Measurements from ENCODE around the gene NYAP2.

NYAP2 gene

DNA sequence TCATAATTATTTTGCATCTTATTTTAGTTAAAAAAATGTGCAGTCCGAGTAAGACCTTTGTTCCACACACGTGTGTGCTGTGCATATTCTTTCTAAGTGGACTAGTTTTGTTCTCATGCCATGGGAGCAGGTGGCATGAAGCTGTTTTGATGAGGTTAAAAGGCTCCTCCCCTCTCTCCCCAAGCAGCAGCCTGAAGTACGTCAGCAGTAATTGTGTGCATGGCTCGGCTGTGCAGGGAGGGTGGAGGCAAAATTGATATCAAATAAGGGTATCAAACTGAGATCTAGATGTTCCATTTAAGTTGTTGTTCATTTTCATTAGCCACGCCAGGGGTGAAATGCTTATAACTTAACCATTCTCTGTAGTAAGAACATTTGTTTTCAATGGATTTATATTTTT lies at the start of gene NYAP2:
Gene NYAP2, plus strand, starts transcription at position 207 of the 400 bp plus-strand sequence. CDS start 9,171 bp downstream, outside the sequence.
- no peaks in the 10 kb centered on the region for H3K36me3 ChIP-seq (ENCODE audit: insufficient read depth, low read length)
- H3K9me3 ChIP-seq (ENCODE audit: control insufficient read depth, insufficient read depth, low read length): no peaks in the 10 kb centered on the region
- no peaks in the 10 kb centered on the region for H3K4me1 ChIP-seq (ENCODE audit: insufficient read depth, low read length)
- H3K9ac ChIP-seq (ENCODE audit: low read depth, low read length): no peak within 1 kb of the TSS

DNA sequence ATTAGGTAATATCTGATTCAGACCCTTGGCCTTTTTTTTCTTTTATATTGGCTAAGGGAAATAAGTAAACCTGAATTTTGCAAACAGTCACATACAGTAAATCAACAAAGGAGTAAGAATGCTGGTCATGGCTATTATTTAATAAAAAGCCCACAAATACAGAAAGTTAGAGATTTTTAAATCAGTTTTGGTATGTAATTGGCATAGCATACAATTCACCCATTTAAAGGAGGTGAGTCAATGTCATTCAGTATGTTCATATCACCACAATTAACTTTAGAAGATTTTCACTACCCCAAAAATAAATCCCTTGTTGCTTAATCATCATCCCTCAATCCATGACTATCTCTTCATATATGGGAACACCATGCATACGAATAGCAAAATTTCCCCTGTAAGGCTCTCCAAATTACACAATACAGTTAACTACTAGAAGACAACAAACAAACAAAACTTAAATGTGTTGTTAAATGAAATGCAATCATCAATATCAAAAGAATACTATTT lies 45.9 kb upstream of the NYAP2 start:
- H3K4me1 ChIP-seq (ENCODE audit: insufficient read depth, low read length): peaks cover 10% of the 10 kb centered on the region; the same call in 1 of the 2 replicates
- no peaks in the 10 kb centered on the region for H3K36me3 ChIP-seq (ENCODE audit: insufficient read depth, low read length)
- no peaks in the 10 kb centered on the region for H3K9me3 ChIP-seq (ENCODE audit: control insufficient read depth, insufficient read depth, low read length)
- no peak overlapping the region for H3K9ac ChIP-seq (ENCODE audit: low read depth, low read length)

DNA sequence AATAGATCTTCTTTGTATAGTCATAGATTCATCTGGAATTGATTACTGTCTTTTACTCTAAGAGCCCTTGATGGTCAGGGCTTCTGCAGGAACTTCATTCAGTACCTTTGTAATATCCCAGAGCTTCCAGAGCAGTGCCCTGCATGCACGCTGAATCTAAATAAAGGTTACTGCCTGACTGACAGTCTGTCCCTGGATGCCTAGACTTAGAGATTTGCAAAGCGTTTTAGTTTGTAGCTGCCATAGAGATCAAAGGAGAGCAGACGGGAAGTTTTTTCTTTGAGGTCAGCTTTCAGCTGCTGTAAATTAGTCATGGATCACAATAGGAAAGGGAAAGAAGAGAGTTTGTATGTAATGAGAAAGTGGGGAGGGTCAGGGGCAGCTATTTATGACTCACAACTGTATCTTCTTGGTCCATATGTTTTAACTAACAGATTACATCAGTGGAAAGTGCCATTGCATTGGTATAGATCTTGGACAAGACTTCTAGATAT lies 45.2 kb upstream of the NYAP2 start:
- Histone ChIP-seq H3K9ac (ENCODE audit: low read depth, low read length) (no peak overlapping the region), H3K4me1 (ENCODE audit: insufficient read depth, low read length) (peaks cover 10% of the 10 kb centered on the region; the same call in 1 of the 2 replicates), H3K9me3 (ENCODE audit: control insufficient read depth, insufficient read depth, low read length) (no peaks in the 10 kb centered on the region), H3K36me3 (ENCODE audit: insufficient read depth, low read length) (no peaks in the 10 kb centered on the region)

DNA sequence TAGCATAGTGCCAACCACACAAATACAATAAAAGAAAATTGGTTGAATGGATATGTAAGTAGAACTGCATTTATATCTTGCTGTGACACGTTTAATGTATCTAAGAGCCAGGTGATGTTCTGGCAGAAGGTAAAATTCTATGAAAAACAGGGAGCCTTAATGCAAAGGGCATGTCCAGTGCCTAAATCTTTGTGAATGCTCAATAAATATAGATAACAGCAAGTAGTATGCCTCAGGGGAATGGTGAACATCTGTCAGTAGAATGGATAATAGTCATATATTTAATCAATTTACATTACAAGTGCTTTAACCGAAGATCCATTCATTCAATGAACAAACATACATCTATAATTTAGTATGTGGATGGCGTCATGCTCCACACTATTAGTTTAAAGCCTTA lies 43.7 kb upstream of the NYAP2 start:
- no peaks in the 10 kb centered on the region for H3K36me3 ChIP-seq (ENCODE audit: insufficient read depth, low read length)
- H3K9me3 ChIP-seq (ENCODE audit: control insufficient read depth, insufficient read depth, low read length): no peaks in the 10 kb centered on the region
- peaks cover 10% of the 10 kb centered on the region; the same call in 1 of the 2 replicates for H3K4me1 ChIP-seq (ENCODE audit: insufficient read depth, low read length)
- H3K9ac ChIP-seq (ENCODE audit: low read depth, low read length): no peak overlapping the region

DNA sequence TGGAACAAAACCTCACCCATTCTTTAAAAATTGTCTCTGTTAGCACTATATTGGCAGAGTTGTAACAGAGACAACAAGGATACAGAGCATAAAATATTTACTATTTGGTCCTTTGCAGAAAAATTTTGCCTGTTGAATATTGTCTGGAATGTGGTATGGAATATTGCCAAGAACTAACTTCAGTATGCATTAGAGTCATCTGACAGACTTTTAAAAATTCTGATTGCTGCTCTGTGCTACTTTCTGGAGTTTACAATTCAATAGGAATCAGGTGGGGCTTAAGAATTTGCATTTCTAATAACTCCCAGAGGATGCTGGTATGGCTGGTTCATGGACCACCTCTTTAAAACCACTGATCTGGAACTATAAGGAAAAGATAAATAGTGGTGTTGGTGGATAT lies 32.8 kb upstream of the NYAP2 start:
- H3K9ac ChIP-seq (ENCODE audit: low read depth, low read length): no peak overlapping the region
- no peaks in the 10 kb centered on the region for H3K36me3 ChIP-seq (ENCODE audit: insufficient read depth, low read length)
- no peaks in the 10 kb centered on the region for H3K9me3 ChIP-seq (ENCODE audit: control insufficient read depth, insufficient read depth, low read length)
- peaks cover 6% of the 10 kb centered on the region; the same call in 1 of the 2 replicates for H3K4me1 ChIP-seq (ENCODE audit: insufficient read depth, low read length)

DNA sequence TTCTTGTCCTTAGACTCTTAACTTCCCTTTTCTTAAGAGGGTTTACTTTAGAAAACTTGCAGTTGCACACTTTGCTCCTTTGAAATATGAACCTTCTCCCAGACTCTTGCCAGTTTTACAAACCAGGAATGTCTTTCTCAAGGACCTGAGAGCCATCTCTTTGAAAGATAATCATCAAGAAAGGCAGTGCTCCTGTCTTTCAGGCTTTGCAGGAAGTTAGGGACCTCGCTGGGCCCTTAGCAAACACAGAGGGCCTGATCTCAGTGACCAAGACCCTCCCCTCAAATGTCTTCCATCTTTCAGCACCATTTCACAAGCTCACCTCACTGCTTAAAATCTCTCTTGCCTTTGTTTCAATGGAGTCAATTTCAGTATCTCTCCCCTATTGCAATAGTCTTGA lies 32.0 kb upstream of the NYAP2 start:
- Histone ChIP-seq H3K9me3 (ENCODE audit: control insufficient read depth, insufficient read depth, low read length) (no peaks in the 10 kb centered on the region), H3K9ac (ENCODE audit: low read depth, low read length) (no peak overlapping the region), H3K36me3 (ENCODE audit: insufficient read depth, low read length) (no peaks in the 10 kb centered on the region), H3K4me1 (ENCODE audit: insufficient read depth, low read length) (peaks cover 6% of the 10 kb centered on the region; the same call in 1 of the 2 replicates)

DNA sequence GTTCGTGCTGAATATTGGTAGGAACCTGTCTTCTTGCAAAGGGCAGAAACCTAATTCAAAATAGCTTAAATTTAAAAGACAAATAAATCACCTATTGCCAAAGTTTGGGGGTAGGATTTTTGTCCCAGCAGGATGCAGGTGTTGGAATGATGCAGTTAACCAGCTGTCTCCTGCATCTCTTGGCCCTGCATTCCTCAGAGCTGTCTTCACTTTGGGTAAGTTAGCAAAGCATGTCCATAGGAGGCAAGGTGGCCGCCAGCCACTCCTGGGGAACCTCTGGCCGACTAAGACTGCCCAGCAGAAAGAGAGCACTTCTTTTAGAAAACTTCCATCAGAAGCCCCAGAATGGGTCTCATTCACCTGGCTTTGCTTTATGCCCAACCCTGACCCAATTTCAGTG lies 20.5 kb upstream of the NYAP2 start:
- peaks cover 4% of the 10 kb centered on the region; the same call in 1 of the 2 replicates for H3K4me1 ChIP-seq (ENCODE audit: insufficient read depth, low read length)
- no peaks in the 10 kb centered on the region for H3K36me3 ChIP-seq (ENCODE audit: insufficient read depth, low read length)
- H3K9ac ChIP-seq (ENCODE audit: low read depth, low read length): no peak overlapping the region
- no peaks in the 10 kb centered on the region for H3K9me3 ChIP-seq (ENCODE audit: control insufficient read depth, insufficient read depth, low read length)

DNA sequence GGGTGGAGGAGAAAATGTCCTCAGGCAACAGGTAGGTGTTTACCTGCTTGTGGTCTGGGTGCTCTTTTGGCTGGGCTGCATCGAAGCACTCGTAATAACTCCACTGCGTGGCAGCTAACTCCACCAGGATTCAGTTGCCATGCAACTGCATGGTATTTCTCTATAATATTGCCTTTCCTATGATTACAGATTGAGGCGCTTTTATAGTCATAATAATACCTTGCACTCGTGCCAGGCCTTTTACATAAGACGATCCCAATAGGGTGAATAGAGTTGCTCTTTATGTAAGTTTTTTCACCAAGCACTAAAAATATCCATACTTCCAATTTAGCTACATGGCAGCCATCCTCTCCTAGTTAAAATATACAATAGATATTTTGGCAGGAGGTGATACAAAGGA lies 19.7 kb upstream of the NYAP2 start:
- Histone ChIP-seq H3K36me3 (ENCODE audit: insufficient read depth, low read length) (no peaks in the 10 kb centered on the region), H3K9me3 (ENCODE audit: control insufficient read depth, insufficient read depth, low read length) (no peaks in the 10 kb centered on the region), H3K9ac (ENCODE audit: low read depth, low read length) (no peak overlapping the region), H3K4me1 (ENCODE audit: insufficient read depth, low read length) (peaks cover 4% of the 10 kb centered on the region; the same call in 1 of the 2 replicates)

DNA sequence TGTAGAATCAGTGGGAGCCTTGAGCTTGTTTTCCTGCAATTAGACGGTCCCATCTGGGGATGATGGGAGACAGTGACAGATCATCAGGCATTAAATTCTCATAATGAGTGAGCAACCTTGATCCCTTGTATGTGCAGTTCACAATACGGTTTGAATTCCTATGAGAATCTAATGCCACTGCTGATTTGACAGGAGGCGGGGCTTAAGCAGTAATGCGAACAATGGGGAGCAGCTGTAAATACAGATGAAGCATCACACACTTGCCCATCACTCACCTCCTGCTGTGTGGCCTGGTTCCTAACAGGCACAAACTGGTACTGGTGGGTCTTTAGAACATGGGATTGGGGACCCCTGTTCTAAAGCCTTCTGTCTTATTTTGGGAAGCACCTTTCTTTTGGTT lies 17.9 kb upstream of the NYAP2 start:
- no peak overlapping the region for H3K9ac ChIP-seq (ENCODE audit: low read depth, low read length)
- H3K4me1 ChIP-seq (ENCODE audit: insufficient read depth, low read length): peaks cover 4% of the 10 kb centered on the region; the same call in 1 of the 2 replicates
- H3K9me3 ChIP-seq (ENCODE audit: control insufficient read depth, insufficient read depth, low read length): no peaks in the 10 kb centered on the region
- H3K36me3 ChIP-seq (ENCODE audit: insufficient read depth, low read length): no peaks in the 10 kb centered on the region

DNA sequence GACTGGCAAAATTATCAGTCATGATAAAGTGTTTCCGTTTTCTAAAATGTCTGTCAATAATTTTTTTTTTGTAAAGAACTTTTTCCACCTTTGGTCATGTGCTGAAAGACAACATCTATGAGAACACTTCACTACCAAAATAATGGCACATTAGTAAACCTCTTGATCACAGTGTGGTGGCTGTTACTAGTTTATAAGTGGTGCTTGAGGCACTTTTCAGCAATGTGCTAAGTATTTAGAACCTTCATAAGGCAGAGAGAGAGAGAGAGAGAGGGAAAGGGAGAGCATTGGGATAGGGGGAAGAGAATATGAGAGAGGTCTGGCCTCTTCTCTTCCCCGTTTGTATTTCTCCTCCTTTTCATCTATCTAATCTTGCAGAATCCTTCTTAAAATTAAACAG lies 1.1 kb upstream of the NYAP2 start:
- no peaks in the 10 kb centered on the region for H3K9me3 ChIP-seq (ENCODE audit: control insufficient read depth, insufficient read depth, low read length)
- no peaks in the 10 kb centered on the region for H3K4me1 ChIP-seq (ENCODE audit: insufficient read depth, low read length)
- no peaks in the 10 kb centered on the region for H3K36me3 ChIP-seq (ENCODE audit: insufficient read depth, low read length)
- no peak overlapping the region for H3K9ac ChIP-seq (ENCODE audit: low read depth, low read length)

DNA sequence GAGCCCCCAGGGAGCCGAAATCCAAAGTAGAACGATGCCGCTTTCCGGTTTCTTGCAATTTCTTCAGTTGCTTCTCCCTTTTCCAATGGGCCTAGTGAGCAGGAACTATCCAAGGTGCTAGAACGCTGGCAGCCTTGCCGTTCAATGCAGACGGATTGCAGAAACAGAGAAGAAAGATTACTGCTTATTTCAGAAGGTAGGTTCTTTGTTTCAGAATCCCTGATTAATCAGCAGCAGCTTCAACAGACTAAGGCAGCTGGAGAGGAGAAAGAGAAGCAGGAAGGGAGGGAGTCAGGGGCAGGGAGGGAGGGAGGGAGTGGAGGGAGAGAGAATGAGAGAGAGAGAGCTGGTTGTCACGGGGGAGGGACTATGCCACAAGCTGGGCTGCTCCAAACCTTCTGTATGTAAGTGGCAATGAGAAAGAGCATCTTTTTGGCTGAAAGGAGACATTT lies 576 bp downstream of the NYAP2 start:
- Histone ChIP-seq H3K4me1 (ENCODE audit: insufficient read depth, low read length) (no peaks in the 10 kb centered on the region), H3K9ac (ENCODE audit: low read depth, low read length) (no peak overlapping the region), H3K9me3 (ENCODE audit: control insufficient read depth, insufficient read depth, low read length) (no peaks in the 10 kb centered on the region), H3K36me3 (ENCODE audit: insufficient read depth, low read length) (no peaks in the 10 kb centered on the region)

DNA sequence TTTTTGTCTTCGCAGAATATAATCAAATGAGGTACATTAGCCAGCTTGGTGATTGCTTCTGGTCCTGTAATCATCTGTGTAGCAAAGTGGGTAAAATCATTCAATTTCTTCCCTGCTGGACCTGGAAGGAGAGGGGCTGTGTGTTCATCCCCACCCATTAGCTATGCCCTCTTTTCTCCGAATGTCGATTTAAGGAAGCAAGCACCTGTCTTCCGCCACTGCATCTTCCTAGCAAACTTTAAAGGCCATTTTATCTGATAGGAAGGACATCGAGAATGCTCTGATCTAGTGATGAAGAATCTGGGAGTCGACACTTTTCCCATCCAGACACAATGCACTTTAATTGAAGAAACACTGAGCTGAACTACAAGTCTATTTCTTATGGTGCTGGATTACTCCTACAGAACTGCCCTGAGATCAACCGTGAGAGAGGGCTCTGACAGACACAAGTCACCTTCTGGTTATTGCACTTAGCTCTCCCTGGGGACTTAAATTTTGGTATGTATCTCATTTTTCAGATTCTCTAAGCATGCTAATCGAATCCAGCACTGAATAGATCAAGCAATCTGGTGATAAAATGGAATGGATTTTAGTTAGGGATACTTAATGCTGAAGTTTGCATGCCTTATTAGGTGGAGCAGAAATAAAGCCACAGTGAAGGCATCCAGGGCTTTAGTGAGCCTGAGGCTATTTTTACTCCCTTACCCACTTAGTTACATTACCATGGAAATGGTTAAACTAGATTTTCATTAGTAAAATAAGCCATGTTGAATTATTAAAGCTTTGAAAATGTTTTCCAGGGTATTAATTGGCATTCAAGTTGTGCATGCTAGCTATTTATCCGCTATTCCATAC lies 1.3 kb downstream of the NYAP2 start:
- H3K36me3 ChIP-seq (ENCODE audit: insufficient read depth, low read length): no peaks in the 10 kb centered on the region

DNA sequence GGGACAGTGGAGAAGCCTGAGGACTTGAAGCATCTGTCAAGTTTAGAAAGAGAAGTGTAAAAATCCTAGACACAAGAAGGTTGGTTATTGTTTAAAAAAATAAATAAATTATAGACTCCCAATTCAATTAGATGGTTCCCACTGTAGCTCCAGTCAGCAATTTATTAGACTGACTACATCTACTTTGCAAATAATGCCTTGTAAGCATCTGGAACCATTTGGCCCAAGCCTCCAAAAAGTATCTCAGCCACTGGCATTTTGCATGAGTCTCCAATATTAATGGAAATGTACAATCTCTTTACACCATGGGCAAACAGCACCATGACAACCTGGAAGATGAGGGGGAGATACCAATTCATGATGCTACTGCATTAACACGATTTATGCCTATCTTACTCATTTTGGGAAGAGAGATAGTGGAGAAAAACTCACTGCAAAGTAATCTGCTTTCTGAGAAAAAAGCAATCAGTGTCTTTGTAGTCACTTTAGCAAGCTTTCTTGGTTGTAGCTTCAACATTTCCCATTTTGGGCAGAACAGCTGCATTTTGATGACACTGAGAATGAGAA lies 2.8 kb downstream of the NYAP2 start:
- no peaks in the 10 kb centered on the region for H3K4me1 ChIP-seq (ENCODE audit: insufficient read depth, low read length)
- H3K9ac ChIP-seq (ENCODE audit: low read depth, low read length): no peak overlapping the region
- H3K9me3 ChIP-seq (ENCODE audit: control insufficient read depth, insufficient read depth, low read length): no peaks in the 10 kb centered on the region
- no peaks in the 10 kb centered on the region for H3K36me3 ChIP-seq (ENCODE audit: insufficient read depth, low read length)

More for the DNA sequence above, 1.3 kb downstream of the NYAP2 start:
- Histone ChIP-seq H3K9ac (ENCODE audit: low read depth, low read length) (no peak overlapping the region), H3K4me1 (ENCODE audit: insufficient read depth, low read length) (no peaks in the 10 kb centered on the region), H3K9me3 (ENCODE audit: control insufficient read depth, insufficient read depth, low read length) (no peaks in the 10 kb centered on the region)

DNA sequence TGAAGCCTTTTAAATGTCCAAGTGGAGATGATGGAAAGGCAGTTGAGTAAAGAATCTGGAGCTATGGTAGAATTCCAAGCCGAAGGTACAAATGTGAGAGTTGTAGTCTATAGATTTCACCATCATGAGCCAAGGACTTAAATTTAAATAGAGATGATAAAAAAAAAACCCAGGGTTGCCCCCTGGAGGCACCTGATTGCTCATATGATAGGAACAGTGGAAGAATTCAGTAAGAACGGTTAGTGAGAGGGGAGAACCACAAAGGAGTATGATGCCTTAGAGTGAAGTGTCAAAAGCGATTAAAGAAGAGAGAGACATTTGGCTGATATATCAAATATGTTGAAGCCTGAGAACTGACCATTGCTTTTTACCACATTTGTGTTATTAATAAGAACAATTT lies 11.9 kb downstream of the NYAP2 start:
- Histone ChIP-seq H3K9ac (ENCODE audit: low read depth, low read length) (no peak overlapping the region), H3K9me3 (ENCODE audit: control insufficient read depth, insufficient read depth, low read length) (no peaks in the 10 kb centered on the region), H3K36me3 (ENCODE audit: insufficient read depth, low read length) (no peaks in the 10 kb centered on the region), H3K4me1 (ENCODE audit: insufficient read depth, low read length) (no peaks in the 10 kb centered on the region)

DNA sequence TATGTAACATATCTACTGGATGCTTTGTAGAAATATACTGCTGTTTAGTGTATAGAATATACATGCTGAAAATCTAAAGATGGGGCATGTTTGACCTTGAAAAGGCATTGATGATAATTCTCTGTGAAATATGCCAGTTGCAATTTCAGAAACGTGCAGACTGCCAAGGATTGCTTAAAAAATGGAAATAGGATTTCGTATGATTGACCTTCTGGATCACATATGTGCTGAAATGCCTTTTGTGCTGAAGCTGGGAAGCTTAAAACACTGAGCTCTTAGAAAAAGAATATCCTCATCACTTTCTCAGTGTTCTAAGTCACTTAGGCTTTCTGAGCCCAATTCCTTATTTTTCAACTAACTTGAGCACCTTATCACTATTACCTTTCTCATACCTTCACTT lies 14.3 kb downstream of the NYAP2 start:
- no peaks in the 10 kb centered on the region for H3K4me1 ChIP-seq (ENCODE audit: insufficient read depth, low read length)
- no peaks in the 10 kb centered on the region for H3K36me3 ChIP-seq (ENCODE audit: insufficient read depth, low read length)
- no peak overlapping the region for H3K9ac ChIP-seq (ENCODE audit: low read depth, low read length)
- H3K9me3 ChIP-seq (ENCODE audit: control insufficient read depth, insufficient read depth, low read length): no peaks in the 10 kb centered on the region
